ENCODE results near the gene UGT1A7.

Gene UGT1A7

DNA sequence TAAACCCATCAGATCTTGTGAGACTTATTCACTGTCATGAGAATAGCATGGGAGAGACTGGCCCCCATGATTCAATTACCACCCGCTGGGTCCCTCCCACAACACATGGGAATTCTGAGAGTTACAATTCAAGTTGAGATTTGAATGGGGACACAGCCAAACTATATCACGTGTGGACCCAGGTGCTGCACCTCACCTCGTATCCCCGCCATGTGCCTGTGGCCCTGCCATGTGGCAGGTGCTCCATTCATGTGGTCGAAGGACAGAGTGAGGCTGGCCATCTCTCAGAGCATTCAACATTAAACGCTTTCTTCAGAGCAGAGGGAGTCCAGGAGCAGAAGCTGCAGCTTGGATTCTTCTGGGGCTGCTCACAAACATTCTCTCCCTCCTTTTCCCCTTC is 128.7 kb downstream of the UGT1A7 start:
- H3K27ac ChIP-seq (ENCODE audit: low read length): no peak overlapping the region
- H3K27me3 ChIP-seq (ENCODE audit: low read depth, low read length): no peaks in the 10 kb centered on the region
- H3K36me3 ChIP-seq (replicated peaks; ENCODE audit: low read depth, low read length): no peaks in the 10 kb centered on the region
- no peak overlapping the region for H3K4me3 ChIP-seq (ENCODE audit: low read length)
- no peaks in the 10 kb centered on the region for H4K20me1 ChIP-seq (ENCODE audit: insufficient read depth, low read length)
- no peak overlapping the region for H3K4me2 ChIP-seq (ENCODE audit: low read length)
- no peak overlapping the region for H2AFZ ChIP-seq (ENCODE audit: low read depth, low read length)
- TF ChIP-seq, protein P1, sequence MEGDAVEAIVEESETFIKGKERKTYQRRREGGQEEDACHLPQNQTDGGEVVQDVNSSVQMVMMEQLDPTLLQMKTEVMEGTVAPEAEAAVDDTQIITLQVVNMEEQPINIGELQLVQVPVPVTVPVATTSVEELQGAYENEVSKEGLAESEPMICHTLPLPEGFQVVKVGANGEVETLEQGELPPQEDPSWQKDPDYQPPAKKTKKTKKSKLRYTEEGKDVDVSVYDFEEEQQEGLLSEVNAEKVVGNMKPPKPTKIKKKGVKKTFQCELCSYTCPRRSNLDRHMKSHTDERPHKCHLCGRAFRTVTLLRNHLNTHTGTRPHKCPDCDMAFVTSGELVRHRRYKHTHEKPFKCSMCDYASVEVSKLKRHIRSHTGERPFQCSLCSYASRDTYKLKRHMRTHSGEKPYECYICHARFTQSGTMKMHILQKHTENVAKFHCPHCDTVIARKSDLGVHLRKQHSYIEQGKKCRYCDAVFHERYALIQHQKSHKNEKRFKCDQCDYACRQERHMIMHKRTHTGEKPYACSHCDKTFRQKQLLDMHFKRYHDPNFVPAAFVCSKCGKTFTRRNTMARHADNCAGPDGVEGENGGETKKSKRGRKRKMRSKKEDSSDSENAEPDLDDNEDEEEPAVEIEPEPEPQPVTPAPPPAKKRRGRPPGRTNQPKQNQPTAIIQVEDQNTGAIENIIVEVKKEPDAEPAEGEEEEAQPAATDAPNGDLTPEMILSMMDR (IDR thresholded peaks at IDR 0.05; ENCODE audit: low read depth, low read length): no peak
- no peak for TF ChIP-seq EZH2phosphoT487 (IDR thresholded peaks at IDR 0.05; ENCODE audit: low read depth)
- H3K79me2 ChIP-seq (ENCODE audit: low read length): no peaks in the 10 kb centered on the region
- no peak overlapping the region for H3K9ac ChIP-seq (ENCODE audit: low read length)
- H3K4me1 ChIP-seq (ENCODE audit: low read length): no peaks in the 10 kb centered on the region
- H3K9me3 ChIP-seq (ENCODE audit: insufficient read depth, low read length): no peaks in the 10 kb centered on the region

DNA sequence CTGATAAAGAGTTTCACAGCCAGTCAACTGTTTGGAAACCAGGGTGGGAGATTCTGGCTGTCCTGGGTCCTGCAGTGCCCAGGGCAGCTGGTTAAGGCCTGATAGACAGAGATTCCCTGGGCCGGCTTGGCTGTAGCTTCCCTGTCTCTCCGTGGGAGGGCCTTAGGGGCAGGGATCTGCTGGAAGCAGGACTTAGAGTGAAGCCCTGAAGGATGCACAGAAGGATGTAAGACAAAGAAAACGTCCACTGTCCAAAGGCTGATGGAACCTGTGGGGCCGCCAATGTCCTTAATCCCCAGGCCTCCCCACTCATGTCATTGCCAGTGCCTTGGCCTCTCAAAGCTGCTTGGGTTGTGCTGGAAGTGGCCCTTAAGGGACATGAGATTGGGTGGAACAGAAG is 129.4 kb downstream of the UGT1A7 start:
- H2AFZ ChIP-seq (ENCODE audit: low read depth, low read length): no peak overlapping the region
- H3K27me3 ChIP-seq (ENCODE audit: low read depth, low read length): no peaks in the 10 kb centered on the region

DNA sequence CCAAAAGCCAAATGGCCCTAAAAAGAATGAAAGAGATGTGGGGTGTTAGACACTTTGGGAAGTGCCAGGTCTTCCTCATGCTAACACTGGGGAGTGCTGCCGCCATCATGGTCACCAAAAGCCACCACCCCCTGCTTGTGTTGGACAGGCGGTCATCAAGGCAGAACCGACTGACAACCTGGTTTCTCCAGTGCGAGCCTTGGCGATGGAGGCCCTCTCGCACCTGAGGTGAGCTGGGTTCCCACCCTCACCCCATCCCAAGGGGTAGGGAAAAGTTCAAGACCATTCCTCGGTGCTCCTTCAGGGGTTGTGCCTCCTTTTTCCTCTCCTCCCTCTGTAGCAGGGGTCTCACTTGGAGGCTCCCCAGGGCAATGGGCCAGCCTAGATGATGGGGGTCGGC is 130.0 kb downstream of the UGT1A7 start:
- Histone ChIP-seq H4K20me1 (ENCODE audit: insufficient read depth, low read length) (no peaks in the 10 kb centered on the region), H3K4me3 (ENCODE audit: low read length) (no peak overlapping the region), H3K4me2 (ENCODE audit: low read length) (no peak overlapping the region), H2AFZ (ENCODE audit: low read depth, low read length) (no peak overlapping the region), H3K27ac (ENCODE audit: low read length) (no peak overlapping the region), H3K79me2 (ENCODE audit: low read length) (no peaks in the 10 kb centered on the region), H3K4me1 (ENCODE audit: low read length) (no peaks in the 10 kb centered on the region), H3K27me3 (ENCODE audit: low read depth, low read length) (no peaks in the 10 kb centered on the region), H3K36me3 (replicated peaks; ENCODE audit: low read depth, low read length) (no peaks in the 10 kb centered on the region), H3K9me3 (ENCODE audit: insufficient read depth, low read length) (no peaks in the 10 kb centered on the region), H3K9ac (ENCODE audit: low read length) (no peak overlapping the region)
- TF ChIP-seq, protein P1 (IDR thresholded peaks at IDR 0.05; ENCODE audit: low read depth, low read length): no peak
- TF ChIP-seq EZH2phosphoT487 (IDR thresholded peaks at IDR 0.05; ENCODE audit: low read depth): no peak

More for the DNA sequence above, 129.4 kb downstream of the UGT1A7 start:
- Histone ChIP-seq H3K79me2 (ENCODE audit: low read length) (no peaks in the 10 kb centered on the region), H4K20me1 (ENCODE audit: insufficient read depth, low read length) (no peaks in the 10 kb centered on the region), H3K4me3 (ENCODE audit: low read length) (no peak overlapping the region), H3K27ac (ENCODE audit: low read length) (no peak overlapping the region), H3K36me3 (replicated peaks; ENCODE audit: low read depth, low read length) (no peaks in the 10 kb centered on the region), H3K9me3 (ENCODE audit: insufficient read depth, low read length) (no peaks in the 10 kb centered on the region), H3K4me2 (ENCODE audit: low read length) (no peak overlapping the region), H3K4me1 (ENCODE audit: low read length) (no peaks in the 10 kb centered on the region), H3K9ac (ENCODE audit: low read length) (no peak overlapping the region)
- TF ChIP-seq, protein P1 (IDR thresholded peaks at IDR 0.05; ENCODE audit: low read depth, low read length): no peak
- no peak for TF ChIP-seq EZH2phosphoT487 (IDR thresholded peaks at IDR 0.05; ENCODE audit: low read depth)

DNA sequence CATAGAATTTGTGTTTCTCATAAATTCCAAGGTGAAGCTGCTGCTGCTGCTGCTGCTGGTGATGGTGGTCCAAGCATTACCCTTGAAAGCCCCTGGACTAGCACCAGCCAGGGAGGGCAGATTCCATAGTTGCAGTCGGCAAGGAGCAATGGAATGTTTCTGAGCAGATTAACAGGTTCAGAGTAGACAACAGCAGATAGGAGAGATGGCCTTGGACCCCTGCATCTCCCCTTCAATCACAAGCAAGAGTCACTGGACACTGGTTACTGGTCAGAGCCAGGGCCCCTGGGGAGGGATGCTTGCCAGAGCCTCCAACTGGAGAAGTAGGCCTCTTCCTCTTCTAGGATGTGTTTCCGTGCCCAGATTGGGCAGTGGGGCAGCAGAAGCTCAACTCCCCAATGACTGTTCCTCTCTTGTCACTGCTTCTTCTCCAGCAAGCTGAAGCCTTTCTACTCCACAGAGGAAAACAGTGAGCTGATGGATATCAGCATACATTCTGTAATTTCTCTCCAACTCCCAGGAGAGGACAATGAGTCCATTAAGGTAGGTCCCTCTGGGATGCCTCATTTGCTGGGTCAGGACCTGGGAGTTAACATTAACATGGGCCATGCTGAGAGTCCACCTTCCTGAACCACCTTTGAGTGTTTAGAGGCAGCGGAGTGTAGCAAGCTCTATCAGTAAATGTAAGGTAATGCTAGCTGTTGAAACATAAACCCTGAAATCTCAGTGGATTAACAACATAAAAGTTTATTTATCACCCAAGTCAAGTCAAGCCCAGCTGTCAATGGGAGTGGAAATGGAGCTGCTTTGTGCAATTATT is 131.7 kb downstream of the UGT1A7 start:
- no peaks in the 10 kb centered on the region for H3K4me1 ChIP-seq (ENCODE audit: low read length)
- no peaks in the 10 kb centered on the region for H3K9me3 ChIP-seq (ENCODE audit: insufficient read depth, low read length)
- H3K36me3 ChIP-seq (replicated peaks; ENCODE audit: low read depth, low read length): no peaks in the 10 kb centered on the region
- H3K27me3 ChIP-seq (ENCODE audit: low read depth, low read length): no peaks in the 10 kb centered on the region
- no peak overlapping the region for H3K27ac ChIP-seq (ENCODE audit: low read length)
- H2AFZ ChIP-seq (ENCODE audit: low read depth, low read length): no peak overlapping the region
- no peak for TF ChIP-seq EZH2phosphoT487 (IDR thresholded peaks at IDR 0.05; ENCODE audit: low read depth)
- TF ChIP-seq, protein P1 (IDR thresholded peaks at IDR 0.05; ENCODE audit: low read depth, low read length): no peak
- no peak overlapping the region for H3K4me3 ChIP-seq (ENCODE audit: low read length)
- no peaks in the 10 kb centered on the region for H4K20me1 ChIP-seq (ENCODE audit: insufficient read depth, low read length)
- no peaks in the 10 kb centered on the region for H3K79me2 ChIP-seq (ENCODE audit: low read length)
- no peak overlapping the region for H3K4me2 ChIP-seq (ENCODE audit: low read length)
- H3K9ac ChIP-seq (ENCODE audit: low read length): no peak overlapping the region
